Measurements from ENCODE around the gene CELSR1.

DNA sequence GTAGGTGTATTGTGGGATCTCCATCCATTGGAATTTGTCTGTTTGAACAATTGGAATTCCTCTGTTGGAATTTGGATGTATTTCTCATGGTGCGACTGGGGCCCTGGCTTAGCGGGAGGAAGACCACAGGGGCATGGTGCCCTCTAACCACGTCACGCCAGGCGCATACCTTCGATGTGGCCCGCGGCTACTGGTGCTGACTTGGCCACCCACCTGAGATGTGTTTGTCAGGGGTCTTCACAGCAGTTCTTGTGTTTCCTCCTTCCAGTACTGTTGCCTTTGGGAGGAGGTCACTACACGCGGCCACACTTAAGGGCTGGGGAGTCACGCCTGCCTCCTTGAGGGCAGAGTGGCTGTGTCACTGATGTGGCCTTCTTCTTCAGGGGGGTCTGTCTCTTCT lies 46.2 kb upstream of the CELSR1 start:
- TF ChIP-seq, protein P1, sequence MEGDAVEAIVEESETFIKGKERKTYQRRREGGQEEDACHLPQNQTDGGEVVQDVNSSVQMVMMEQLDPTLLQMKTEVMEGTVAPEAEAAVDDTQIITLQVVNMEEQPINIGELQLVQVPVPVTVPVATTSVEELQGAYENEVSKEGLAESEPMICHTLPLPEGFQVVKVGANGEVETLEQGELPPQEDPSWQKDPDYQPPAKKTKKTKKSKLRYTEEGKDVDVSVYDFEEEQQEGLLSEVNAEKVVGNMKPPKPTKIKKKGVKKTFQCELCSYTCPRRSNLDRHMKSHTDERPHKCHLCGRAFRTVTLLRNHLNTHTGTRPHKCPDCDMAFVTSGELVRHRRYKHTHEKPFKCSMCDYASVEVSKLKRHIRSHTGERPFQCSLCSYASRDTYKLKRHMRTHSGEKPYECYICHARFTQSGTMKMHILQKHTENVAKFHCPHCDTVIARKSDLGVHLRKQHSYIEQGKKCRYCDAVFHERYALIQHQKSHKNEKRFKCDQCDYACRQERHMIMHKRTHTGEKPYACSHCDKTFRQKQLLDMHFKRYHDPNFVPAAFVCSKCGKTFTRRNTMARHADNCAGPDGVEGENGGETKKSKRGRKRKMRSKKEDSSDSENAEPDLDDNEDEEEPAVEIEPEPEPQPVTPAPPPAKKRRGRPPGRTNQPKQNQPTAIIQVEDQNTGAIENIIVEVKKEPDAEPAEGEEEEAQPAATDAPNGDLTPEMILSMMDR (CRISPR knock-in tag; IDR thresholded peaks at IDR 0.05), result no peak
- TF ChIP-seq FOXA3 (CRISPR knock-in tag; IDR thresholded peaks at IDR 0.05) (no peak), TARDBP (CRISPR knock-in tag; IDR thresholded peaks at IDR 0.05) (no peak), ZBTB8A (CRISPR knock-in tag; IDR thresholded peaks at IDR 0.05; ENCODE audit: borderline replicate concordance, low read depth) (no peak), ZNF75D (CRISPR knock-in tag; IDR thresholded peaks at IDR 0.05; ENCODE audit: borderline replicate concordance) (no peak), ADNP (CRISPR knock-in tag; IDR thresholded peaks at IDR 0.05) (no peak), POLR2AphosphoS5 (IDR thresholded peaks at IDR 0.05; ENCODE audit: low read depth, low read length) (no peak), JUN (CRISPR knock-in tag; IDR thresholded peaks at IDR 0.05) (no peak)
- TF ChIP-seq, protein P2, sequence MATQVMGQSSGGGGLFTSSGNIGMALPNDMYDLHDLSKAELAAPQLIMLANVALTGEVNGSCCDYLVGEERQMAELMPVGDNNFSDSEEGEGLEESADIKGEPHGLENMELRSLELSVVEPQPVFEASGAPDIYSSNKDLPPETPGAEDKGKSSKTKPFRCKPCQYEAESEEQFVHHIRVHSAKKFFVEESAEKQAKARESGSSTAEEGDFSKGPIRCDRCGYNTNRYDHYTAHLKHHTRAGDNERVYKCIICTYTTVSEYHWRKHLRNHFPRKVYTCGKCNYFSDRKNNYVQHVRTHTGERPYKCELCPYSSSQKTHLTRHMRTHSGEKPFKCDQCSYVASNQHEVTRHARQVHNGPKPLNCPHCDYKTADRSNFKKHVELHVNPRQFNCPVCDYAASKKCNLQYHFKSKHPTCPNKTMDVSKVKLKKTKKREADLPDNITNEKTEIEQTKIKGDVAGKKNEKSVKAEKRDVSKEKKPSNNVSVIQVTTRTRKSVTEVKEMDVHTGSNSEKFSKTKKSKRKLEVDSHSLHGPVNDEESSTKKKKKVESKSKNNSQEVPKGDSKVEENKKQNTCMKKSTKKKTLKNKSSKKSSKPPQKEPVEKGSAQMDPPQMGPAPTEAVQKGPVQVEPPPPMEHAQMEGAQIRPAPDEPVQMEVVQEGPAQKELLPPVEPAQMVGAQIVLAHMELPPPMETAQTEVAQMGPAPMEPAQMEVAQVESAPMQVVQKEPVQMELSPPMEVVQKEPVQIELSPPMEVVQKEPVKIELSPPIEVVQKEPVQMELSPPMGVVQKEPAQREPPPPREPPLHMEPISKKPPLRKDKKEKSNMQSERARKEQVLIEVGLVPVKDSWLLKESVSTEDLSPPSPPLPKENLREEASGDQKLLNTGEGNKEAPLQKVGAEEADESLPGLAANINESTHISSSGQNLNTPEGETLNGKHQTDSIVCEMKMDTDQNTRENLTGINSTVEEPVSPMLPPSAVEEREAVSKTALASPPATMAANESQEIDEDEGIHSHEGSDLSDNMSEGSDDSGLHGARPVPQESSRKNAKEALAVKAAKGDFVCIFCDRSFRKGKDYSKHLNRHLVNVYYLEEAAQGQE (IDR thresholded peaks at IDR 0.05; ENCODE audit: borderline replicate concordance in 1 of 2, low read depth in 1 of 2, low read length in 2 of 2), result no peak
- TF ChIP-seq, protein P3, sequence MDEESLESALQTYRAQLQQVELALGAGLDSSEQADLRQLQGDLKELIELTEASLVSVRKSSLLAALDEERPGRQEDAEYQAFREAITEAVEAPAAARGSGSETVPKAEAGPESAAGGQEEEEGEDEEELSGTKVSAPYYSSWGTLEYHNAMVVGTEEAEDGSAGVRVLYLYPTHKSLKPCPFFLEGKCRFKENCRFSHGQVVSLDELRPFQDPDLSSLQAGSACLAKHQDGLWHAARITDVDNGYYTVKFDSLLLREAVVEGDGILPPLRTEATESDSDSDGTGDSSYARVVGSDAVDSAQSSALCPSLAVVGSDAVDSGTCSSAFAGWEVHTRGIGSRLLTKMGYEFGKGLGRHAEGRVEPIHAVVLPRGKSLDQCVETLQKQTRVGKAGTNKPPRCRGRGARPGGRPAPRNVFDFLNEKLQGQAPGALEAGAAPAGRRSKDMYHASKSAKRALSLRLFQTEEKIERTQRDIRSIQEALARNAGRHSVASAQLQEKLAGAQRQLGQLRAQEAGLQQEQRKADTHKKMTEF (CRISPR knock-in tag; IDR thresholded peaks at IDR 0.05), result no peak
- TF ChIP-seq, protein P4, sequence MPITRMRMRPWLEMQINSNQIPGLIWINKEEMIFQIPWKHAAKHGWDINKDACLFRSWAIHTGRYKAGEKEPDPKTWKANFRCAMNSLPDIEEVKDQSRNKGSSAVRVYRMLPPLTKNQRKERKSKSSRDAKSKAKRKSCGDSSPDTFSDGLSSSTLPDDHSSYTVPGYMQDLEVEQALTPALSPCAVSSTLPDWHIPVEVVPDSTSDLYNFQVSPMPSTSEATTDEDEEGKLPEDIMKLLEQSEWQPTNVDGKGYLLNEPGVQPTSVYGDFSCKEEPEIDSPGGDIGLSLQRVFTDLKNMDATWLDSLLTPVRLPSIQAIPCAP (CRISPR knock-in tag; IDR thresholded peaks at IDR 0.05; ENCODE audit: low read depth), result no peak
- TF ChIP-seq, protein P5, sequence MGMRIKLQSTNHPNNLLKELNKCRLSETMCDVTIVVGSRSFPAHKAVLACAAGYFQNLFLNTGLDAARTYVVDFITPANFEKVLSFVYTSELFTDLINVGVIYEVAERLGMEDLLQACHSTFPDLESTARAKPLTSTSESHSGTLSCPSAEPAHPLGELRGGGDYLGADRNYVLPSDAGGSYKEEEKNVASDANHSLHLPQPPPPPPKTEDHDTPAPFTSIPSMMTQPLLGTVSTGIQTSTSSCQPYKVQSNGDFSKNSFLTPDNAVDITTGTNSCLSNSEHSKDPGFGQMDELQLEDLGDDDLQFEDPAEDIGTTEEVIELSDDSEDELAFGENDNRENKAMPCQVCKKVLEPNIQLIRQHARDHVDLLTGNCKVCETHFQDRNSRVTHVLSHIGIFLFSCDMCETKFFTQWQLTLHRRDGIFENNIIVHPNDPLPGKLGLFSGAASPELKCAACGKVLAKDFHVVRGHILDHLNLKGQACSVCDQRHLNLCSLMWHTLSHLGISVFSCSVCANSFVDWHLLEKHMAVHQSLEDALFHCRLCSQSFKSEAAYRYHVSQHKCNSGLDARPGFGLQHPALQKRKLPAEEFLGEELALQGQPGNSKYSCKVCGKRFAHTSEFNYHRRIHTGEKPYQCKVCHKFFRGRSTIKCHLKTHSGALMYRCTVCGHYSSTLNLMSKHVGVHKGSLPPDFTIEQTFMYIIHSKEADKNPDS (CRISPR knock-in tag; IDR thresholded peaks at IDR 0.05), result no peak
